ENCODE measurements around the gene MAP1LC3A.

- no peak for TF ChIP-seq POLR2AphosphoS5 (IDR thresholded peaks at IDR 0.05; ENCODE audit: low read depth, low read length)
- no peak for TF ChIP-seq POLR2A (IDR thresholded peaks at IDR 0.05; ENCODE audit: low read depth, low read length)
- TF ChIP-seq TAF1 (IDR thresholded peaks at IDR 0.05; ENCODE audit: low read depth, low read length) = no peak
Measured at GRCh38 chr20:34531608-34532265, 26.8 kb upstream of the MAP1LC3A start.
